GM12878 (cell line): ENCODE measurements around the gene MEX3D.

ENCODE experiments used
- ASH2L ChIP-seq: fragments of 300-600, 200-600 bp; sonication (generic); IDR thresholded peaks from 2 replicates; pipeline ENCODE4 v1.6.1; 2017; ENCODE audit warnings: low read depth, mild to moderate bottlenecking, borderline replicate concordance
- ATF7 ChIP-seq: fragments of 450-650 bp; IDR thresholded peaks from 2 replicates; pipeline ENCODE4 v1.6.1; 2016; ENCODE audit warnings: low read depth, mild to moderate bottlenecking
- BCL11A ChIP-seq: IDR thresholded peaks from 2 replicates; pipeline ENCODE4 v1.6.1; 2011; ENCODE audit warnings: low read depth, low read length
- BRCA1 ChIP-seq: IDR thresholded peaks from 2 replicates; pipeline ENCODE4 v1.6.1; 2011; ENCODE audit warnings: low read depth, low read length, improper control_type of control experiment
- CTCF ChIP-seq, 3 experiments: IDR thresholded peaks in 2 of 3; conservative IDR thresholded peaks in 1 of 3; 2 replicates each; pipeline ENCODE4 v1.5.1; 2011; ENCODE audit warnings: low read depth in 3 of 3, low read length in 3 of 3, mild to moderate bottlenecking in 3 of 3, control low read depth in 2 of 3, moderate library complexity in 2 of 3, inconsistent platforms in 1 of 3, mixed read lengths in 1 of 3; ENCODE audit not compliant: control insufficient read depth in 2 of 3, insufficient read depth in 1 of 3; ENCODE audit errors: extremely low read depth in 1 of 3
- EP300 ChIP-seq, 2 experiments: fragments of 150-350 bp in 1 of 2; IDR thresholded peaks; 2 replicates each; pipeline ENCODE4 v1.6.1; 2011 to 2012; ENCODE audit warnings: low read depth in 2 of 2, low read length in 2 of 2, borderline replicate concordance in 1 of 2, improper control_type of control experiment in 1 of 2, inconsistent platforms in 1 of 2; ENCODE audit not compliant: control insufficient read depth in 1 of 2
- EZH2 ChIP-seq: IDR thresholded peaks from 2 replicates; pipeline ENCODE4 v1.6.1; 2012; ENCODE audit warnings: low read depth, mild to moderate bottlenecking, control low read depth, inconsistent platforms, low read length, borderline replicate concordance; ENCODE audit not compliant: control insufficient read depth
- HDGF ChIP-seq: fragments of 450-650 bp; IDR thresholded peaks from 2 replicates; pipeline ENCODE4 v1.6.1; 2016; ENCODE audit warnings: antibody characterized with exemption
- MYC ChIP-seq: IDR thresholded peaks from 2 replicates; pipeline ENCODE4 v1.6.1; 2011; ENCODE audit warnings: mild to moderate bottlenecking, low read length, moderate library complexity, inconsistent platforms; ENCODE audit not compliant: insufficient read depth, insufficient replicate concordance, insufficient read length, severe bottlenecking
- NR2C2 ChIP-seq: IDR thresholded peaks from 2 replicates; pipeline ENCODE4 v1.6.1; 2011; ENCODE audit warnings: borderline replicate concordance, low read depth; ENCODE audit not compliant: control insufficient read depth, insufficient read length
- REST ChIP-seq: IDR thresholded peaks from 2 replicates; pipeline ENCODE4 v1.6.1; 2012; ENCODE audit warnings: mild to moderate bottlenecking, low read depth, low read length
- SIN3A ChIP-seq: IDR thresholded peaks from 2 replicates; pipeline ENCODE4 v1.6.1; 2012; ENCODE audit warnings: low read depth, low read length, improper control_type of control experiment
- SRF ChIP-seq, 2 experiments: IDR thresholded peaks; 2 replicates each; pipeline ENCODE4 v1.6.1; 2011; ENCODE audit warnings: low read depth in 2 of 2, low read length in 2 of 2, mild to moderate bottlenecking in 1 of 2, moderate library complexity in 1 of 2
- STAT1 ChIP-seq: fragments of 450-650 bp; conservative IDR thresholded peaks from 2 replicates; pipeline ENCODE4 v1.6.1; 2014; ENCODE audit warnings: antibody characterized with exemption, mild to moderate bottlenecking

DNA sequence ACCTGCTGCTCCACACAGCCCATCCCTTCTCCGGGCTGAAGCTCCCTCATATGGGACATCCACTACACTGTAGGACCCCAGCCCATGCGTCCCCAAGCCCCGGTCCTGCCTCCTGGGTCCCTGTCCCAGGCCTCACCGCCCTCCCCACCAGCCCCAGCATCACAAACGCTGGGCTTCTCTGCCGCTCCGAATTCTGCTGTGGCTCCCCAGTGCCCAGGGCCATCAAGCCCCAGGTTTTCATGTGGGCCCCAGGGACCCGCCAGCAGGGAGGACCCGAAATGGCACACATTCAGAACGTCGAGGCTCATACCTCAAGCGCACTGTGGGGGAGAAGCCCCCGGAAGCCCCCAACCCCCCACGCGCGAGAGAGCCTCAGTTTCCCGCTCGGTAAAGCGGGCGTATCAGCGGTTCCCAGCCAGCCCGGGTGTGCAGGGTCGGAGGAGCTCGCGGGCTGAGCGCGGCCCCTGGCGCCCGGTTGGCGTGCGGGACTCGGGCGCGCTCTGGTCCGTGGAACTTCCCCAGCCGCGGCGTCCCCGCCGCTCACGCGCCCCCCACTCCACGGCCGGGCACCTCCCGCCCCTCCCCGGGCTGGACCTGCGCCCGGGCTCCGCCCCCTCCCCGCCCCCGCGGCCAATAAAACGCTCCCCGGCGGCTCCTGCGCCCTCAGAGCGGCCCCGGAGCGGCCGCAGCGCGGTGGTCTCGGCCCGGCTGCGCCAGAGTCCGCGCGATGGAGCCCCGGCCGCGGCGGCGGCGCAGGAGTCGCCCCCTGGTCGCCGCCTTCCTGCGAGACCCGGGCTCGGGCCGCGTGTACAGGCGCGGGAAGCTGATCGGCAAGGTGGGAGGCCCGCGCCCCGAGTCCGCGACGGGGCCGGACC, 44.5 kb downstream of the MEX3D start, which contains the start of gene PLK5:
- TF ChIP-seq BRCA1 (no peak), NR2C2 (no peak), CTCF (IDR thresholded peaks at IDR 0.05 in 2 of 3, conservative IDR thresholded peaks at IDR 0.05 in 1 of 3; ENCODE audit: control insufficient read depth in 2 of 3, extremely low read depth in 1 of 3, insufficient read depth in 1 of 3, low read depth in 3 of 3, low read length in 3 of 3) (no peak), EZH2 (no peak), ASH2L (no peak), SIN3A (no peak), HDGF (no peak), SRF (IDR thresholded peaks at IDR 0.05; ENCODE audit: low read depth in 2 of 2, low read length in 2 of 2) (no peak), REST (no peak), STAT1 (no peak), MYC (no peak), ATF7 (no peak), EP300 (IDR thresholded peaks at IDR 0.05; ENCODE audit: borderline replicate concordance in 1 of 2, control insufficient read depth in 1 of 2, low read depth in 2 of 2, low read length in 2 of 2) (no peak), BCL11A (no peak)
